ENCODE data around the gene CAP2. TPM values are rescaled to one million over a fixed set of nuclear protein-coding genes. Genes with fewer than 3 reads are reported as not detected.

The CAP2 gene
- total RNA-seq, 1 donor from 2014 or later: 47.5 TPM

- H3K9me3 ChIP-seq (ENCODE audit: control insufficient read depth in 3 of 3, low read length in 3 of 3): no peaks in the 10 kb centered on the region
- no peaks in the 10 kb centered on the region for H3K27me3 ChIP-seq (ENCODE audit: control insufficient read depth in 3 of 3, insufficient read depth in 3 of 3, low read length in 3 of 3)
- H3K27ac ChIP-seq (ENCODE audit: low read depth, low read length): no peak overlapping the region
- H3K4me1 ChIP-seq (ENCODE audit: control insufficient read depth in 3 of 3, insufficient read depth in 3 of 3, low read length in 3 of 3): no peaks in the 10 kb centered on the region
- no peak overlapping the region for H3K4me3 ChIP-seq (ENCODE audit: low read length in 3 of 3)
- no peaks in the 10 kb centered on the region for H3K36me3 ChIP-seq (ENCODE audit: control insufficient read depth in 3 of 3, insufficient read depth in 3 of 3, low read length in 3 of 3)
- no peak overlapping the region for H3K9ac ChIP-seq (ENCODE audit: low read depth in 1 of 3, low read length in 3 of 3)
Observed at GRCh38 chr6:17361013-17361412, 32.4 kb upstream of the CAP2 start.

DNA sequence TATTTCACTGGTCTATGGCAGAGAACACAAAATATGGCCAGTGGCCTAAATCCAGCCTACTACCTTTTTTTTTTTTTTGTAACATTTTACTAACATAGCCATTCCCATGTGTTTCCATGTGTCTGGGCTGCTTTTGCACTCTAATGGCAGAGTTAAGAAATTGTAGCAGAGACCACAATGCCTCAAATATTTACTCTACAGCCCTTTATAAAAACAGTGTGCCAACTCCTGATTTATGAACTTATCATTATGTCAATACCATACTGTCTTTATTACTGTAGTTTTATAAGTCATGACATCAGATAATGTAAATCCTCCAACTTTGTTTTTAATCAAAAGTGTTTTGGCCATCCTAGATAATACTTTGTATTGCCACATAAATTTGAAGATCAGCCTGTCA is 27.4 kb upstream of the CAP2 start:
- Histone ChIP-seq H3K9ac (ENCODE audit: low read depth in 1 of 3, low read length in 3 of 3) (no peak overlapping the region), H3K27ac (ENCODE audit: low read depth, low read length) (no peak overlapping the region), H3K9me3 (ENCODE audit: control insufficient read depth in 3 of 3, low read length in 3 of 3) (peaks cover 0 to 5% (median 2%) of the 10 kb centered on the region in 3 donors), H3K36me3 (ENCODE audit: control insufficient read depth in 3 of 3, insufficient read depth in 3 of 3, low read length in 3 of 3) (no peaks in the 10 kb centered on the region), H3K27me3 (ENCODE audit: control insufficient read depth in 3 of 3, insufficient read depth in 3 of 3, low read length in 3 of 3) (no peaks in the 10 kb centered on the region), H3K4me1 (ENCODE audit: control insufficient read depth in 3 of 3, insufficient read depth in 3 of 3, low read length in 3 of 3) (no peaks in the 10 kb centered on the region), H3K4me3 (ENCODE audit: low read length in 3 of 3) (no peak overlapping the region)

GRCh38 chr6:17367868-17368267 is 25.5 kb upstream of the CAP2 start:
- Histone ChIP-seq H3K27ac (ENCODE audit: low read depth, low read length) (no peak overlapping the region), H3K36me3 (ENCODE audit: control insufficient read depth in 3 of 3, insufficient read depth in 3 of 3, low read length in 3 of 3) (no peaks in the 10 kb centered on the region), H3K4me1 (ENCODE audit: control insufficient read depth in 3 of 3, insufficient read depth in 3 of 3, low read length in 3 of 3) (no peaks in the 10 kb centered on the region), H3K27me3 (ENCODE audit: control insufficient read depth in 3 of 3, insufficient read depth in 3 of 3, low read length in 3 of 3) (no peaks in the 10 kb centered on the region), H3K9ac (ENCODE audit: low read depth in 1 of 3, low read length in 3 of 3) (no peak overlapping the region), H3K4me3 (ENCODE audit: low read length in 3 of 3) (no peak overlapping the region), H3K9me3 (ENCODE audit: control insufficient read depth in 3 of 3, low read length in 3 of 3) (peaks cover 0 to 5% (median 2%) of the 10 kb centered on the region in 3 donors)

GRCh38 chr6:17381424-17382147 is 11.8 kb upstream of the CAP2 start:
- Histone ChIP-seq H3K9ac (ENCODE audit: low read depth in 1 of 3, low read length in 3 of 3) (peak overlapping the region in 2 of 3 donors; percentile 2 to 10), H3K4me1 (ENCODE audit: control insufficient read depth in 3 of 3, insufficient read depth in 3 of 3, low read length in 3 of 3) (peaks cover 6 to 35% (median 9%) of the 10 kb centered on the region in 3 donors), H3K4me3 (ENCODE audit: low read length in 3 of 3) (peak overlapping the region in 1 of 3 donors; percentile 1), H3K9me3 (ENCODE audit: control insufficient read depth in 3 of 3, low read length in 3 of 3) (no peaks in the 10 kb centered on the region), H3K36me3 (ENCODE audit: control insufficient read depth in 3 of 3, insufficient read depth in 3 of 3, low read length in 3 of 3) (no peaks in the 10 kb centered on the region), H3K27ac (ENCODE audit: low read depth, low read length) (peak overlapping the region; percentile 86), H3K27me3 (ENCODE audit: control insufficient read depth in 3 of 3, insufficient read depth in 3 of 3, low read length in 3 of 3) (no peaks in the 10 kb centered on the region)

DNA sequence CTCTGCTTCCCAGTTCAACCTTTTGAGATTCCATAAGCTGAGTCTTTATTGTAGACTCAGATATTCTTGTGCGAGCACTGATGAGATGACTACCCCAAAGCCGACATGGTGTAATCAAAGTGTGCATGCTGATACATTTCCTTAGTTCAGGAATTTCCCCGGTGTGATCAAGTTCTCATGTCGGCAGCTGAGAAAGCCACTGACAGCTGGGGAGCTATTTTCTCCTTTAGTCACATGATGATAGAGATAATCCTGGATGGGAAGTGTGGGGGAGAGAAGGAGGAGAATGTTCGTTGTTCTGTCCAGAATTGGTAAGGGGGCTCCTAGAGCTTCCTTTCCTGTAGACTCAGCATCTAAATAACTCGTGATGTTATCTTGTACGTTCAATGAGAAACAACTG is 7.7 kb upstream of the CAP2 start:
- peak overlapping the region; percentile 38 to 63 (median 60) for H3K4me3 ChIP-seq (ENCODE audit: low read length in 3 of 3)
- peak overlapping the region; percentile 16 to 57 (median 47) for H3K9ac ChIP-seq (ENCODE audit: low read depth in 1 of 3, low read length in 3 of 3)
- H3K36me3 ChIP-seq (ENCODE audit: control insufficient read depth in 3 of 3, insufficient read depth in 3 of 3, low read length in 3 of 3): no peaks in the 10 kb centered on the region
- peaks cover 6 to 33% (median 9%) of the 10 kb centered on the region in 3 donors for H3K4me1 ChIP-seq (ENCODE audit: control insufficient read depth in 3 of 3, insufficient read depth in 3 of 3, low read length in 3 of 3)
- H3K9me3 ChIP-seq (ENCODE audit: control insufficient read depth in 3 of 3, low read length in 3 of 3): no peaks in the 10 kb centered on the region
- H3K27me3 ChIP-seq (ENCODE audit: control insufficient read depth in 3 of 3, insufficient read depth in 3 of 3, low read length in 3 of 3): no peaks in the 10 kb centered on the region
- H3K27ac ChIP-seq (ENCODE audit: low read depth, low read length): peak overlapping the region; percentile 90

- H3K4me3 ChIP-seq (ENCODE audit: low read length in 3 of 3): no peak overlapping the region
- H3K27me3 ChIP-seq (ENCODE audit: control insufficient read depth in 3 of 3, insufficient read depth in 3 of 3, low read length in 3 of 3): no peaks in the 10 kb centered on the region
- peak overlapping the region; percentile 14 for H3K27ac ChIP-seq (ENCODE audit: low read depth, low read length)
- H3K36me3 ChIP-seq (ENCODE audit: control insufficient read depth in 3 of 3, insufficient read depth in 3 of 3, low read length in 3 of 3): no peaks in the 10 kb centered on the region
- no peaks in the 10 kb centered on the region for H3K9me3 ChIP-seq (ENCODE audit: control insufficient read depth in 3 of 3, low read length in 3 of 3)
- H3K9ac ChIP-seq (ENCODE audit: low read depth in 1 of 3, low read length in 3 of 3): no peak overlapping the region
- peaks cover 9 to 19% (median 10%) of the 10 kb centered on the region in 3 donors for H3K4me1 ChIP-seq (ENCODE audit: control insufficient read depth in 3 of 3, insufficient read depth in 3 of 3, low read length in 3 of 3)
Observed at GRCh38 chr6:17388365-17388764, 5.0 kb upstream of the CAP2 start.

GRCh38 chr6:17389274-17389847 is 4.0 kb upstream of the CAP2 start:
- H3K4me3 ChIP-seq (ENCODE audit: low read length in 3 of 3): no peak overlapping the region
- H3K27ac ChIP-seq (ENCODE audit: low read depth, low read length): no peak overlapping the region
- no peaks in the 10 kb centered on the region for H3K9me3 ChIP-seq (ENCODE audit: control insufficient read depth in 3 of 3, low read length in 3 of 3)

DNA sequence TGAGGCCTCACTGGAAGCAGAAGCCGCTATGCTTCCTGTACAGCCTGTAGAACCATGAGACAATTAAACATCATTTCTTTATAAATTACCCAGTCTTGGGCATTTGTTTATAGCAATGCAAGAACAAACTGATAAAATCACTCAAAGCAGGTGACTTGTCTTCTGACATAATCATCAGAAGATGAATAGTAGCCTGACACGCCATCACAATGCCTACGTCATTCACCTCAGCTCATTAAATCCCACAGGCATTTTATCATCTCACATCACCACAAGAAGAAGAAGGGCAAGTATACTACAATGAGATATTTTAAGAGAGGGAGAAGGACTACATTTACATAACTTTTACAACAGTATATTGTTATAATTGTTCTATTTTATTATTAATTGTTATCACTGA is 3.1 kb upstream of the CAP2 start:
- H3K9ac ChIP-seq (ENCODE audit: low read depth in 1 of 3, low read length in 3 of 3): no peak overlapping the region

More at GRCh38 chr6:17389274-17389847, 4.0 kb upstream of the CAP2 start:
- Histone ChIP-seq H3K9ac (ENCODE audit: low read depth in 1 of 3, low read length in 3 of 3) (no peak overlapping the region), H3K36me3 (ENCODE audit: control insufficient read depth in 3 of 3, insufficient read depth in 3 of 3, low read length in 3 of 3) (no peaks in the 10 kb centered on the region), H3K27me3 (ENCODE audit: control insufficient read depth in 3 of 3, insufficient read depth in 3 of 3, low read length in 3 of 3) (no peaks in the 10 kb centered on the region), H3K4me1 (ENCODE audit: control insufficient read depth in 3 of 3, insufficient read depth in 3 of 3, low read length in 3 of 3) (peaks cover 6 to 12% (median 9%) of the 10 kb centered on the region in 3 donors)

DNA sequence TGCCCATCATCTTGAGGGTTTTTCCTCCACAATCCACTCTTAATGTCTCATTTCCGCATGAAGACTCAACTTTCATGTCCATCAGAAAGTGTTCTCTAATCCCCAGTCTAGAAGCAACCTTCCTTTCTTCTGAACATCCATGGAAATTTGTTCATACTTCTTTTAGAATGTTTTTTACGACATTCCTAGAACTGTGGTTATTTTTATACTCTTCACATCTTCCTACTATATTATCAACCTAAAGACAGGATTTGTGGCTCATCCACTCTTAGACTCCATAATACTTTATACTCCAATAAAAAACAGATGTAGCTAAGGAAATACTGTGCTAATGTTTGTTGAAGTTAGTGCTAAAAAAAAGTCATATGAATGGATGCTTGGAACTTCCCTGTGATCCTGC is 1.4 kb upstream of the CAP2 start:
- H3K36me3 ChIP-seq (ENCODE audit: control insufficient read depth in 3 of 3, insufficient read depth in 3 of 3, low read length in 3 of 3): no peaks in the 10 kb centered on the region
- no peaks in the 10 kb centered on the region for H3K9me3 ChIP-seq (ENCODE audit: control insufficient read depth in 3 of 3, low read length in 3 of 3)
- H3K4me1 ChIP-seq (ENCODE audit: control insufficient read depth in 3 of 3, insufficient read depth in 3 of 3, low read length in 3 of 3): peaks cover 0 to 6% (median 3%) of the 10 kb centered on the region in 3 donors
- no peak overlapping the region for H3K4me3 ChIP-seq (ENCODE audit: low read length in 3 of 3)
- no peaks in the 10 kb centered on the region for H3K27me3 ChIP-seq (ENCODE audit: control insufficient read depth in 3 of 3, insufficient read depth in 3 of 3, low read length in 3 of 3)
- no peak overlapping the region for H3K9ac ChIP-seq (ENCODE audit: low read depth in 1 of 3, low read length in 3 of 3)
- H3K27ac ChIP-seq (ENCODE audit: low read depth, low read length): no peak overlapping the region

More for the DNA sequence above, 3.1 kb upstream of the CAP2 start:
- Histone ChIP-seq H3K4me1 (ENCODE audit: control insufficient read depth in 3 of 3, insufficient read depth in 3 of 3, low read length in 3 of 3) (peaks cover 6 to 10% (median 7%) of the 10 kb centered on the region in 3 donors), H3K9me3 (ENCODE audit: control insufficient read depth in 3 of 3, low read length in 3 of 3) (no peaks in the 10 kb centered on the region), H3K36me3 (ENCODE audit: control insufficient read depth in 3 of 3, insufficient read depth in 3 of 3, low read length in 3 of 3) (no peaks in the 10 kb centered on the region), H3K27ac (ENCODE audit: low read depth, low read length) (no peak overlapping the region), H3K4me3 (ENCODE audit: low read length in 3 of 3) (no peak overlapping the region), H3K27me3 (ENCODE audit: control insufficient read depth in 3 of 3, insufficient read depth in 3 of 3, low read length in 3 of 3) (no peaks in the 10 kb centered on the region)

GRCh38 chr6:17393892-17394631 is 667 bp downstream of the CAP2 start:
- Histone ChIP-seq H3K36me3 (ENCODE audit: control insufficient read depth in 3 of 3, insufficient read depth in 3 of 3, low read length in 3 of 3) (no peaks in the 10 kb centered on the region), H3K9me3 (ENCODE audit: control insufficient read depth in 3 of 3, low read length in 3 of 3) (no peaks in the 10 kb centered on the region), H3K4me3 (ENCODE audit: low read length in 3 of 3) (peak overlapping the region; percentile 64 to 85 (median 64)), H3K27me3 (ENCODE audit: control insufficient read depth in 3 of 3, insufficient read depth in 3 of 3, low read length in 3 of 3) (no peaks in the 10 kb centered on the region), H3K4me1 (ENCODE audit: control insufficient read depth in 3 of 3, insufficient read depth in 3 of 3, low read length in 3 of 3) (peaks cover 3 to 9% (median 6%) of the 10 kb centered on the region in 3 donors), H3K9ac (ENCODE audit: low read depth in 1 of 3, low read length in 3 of 3) (peak overlapping the region; percentile 76 to 91 (median 87)), H3K27ac (ENCODE audit: low read depth, low read length) (peak overlapping the region; percentile 85)

Data from skeletal muscle tissue (tissue), 4 donors.